ENCODE measurements around the gene PIK3CB.

DNA sequence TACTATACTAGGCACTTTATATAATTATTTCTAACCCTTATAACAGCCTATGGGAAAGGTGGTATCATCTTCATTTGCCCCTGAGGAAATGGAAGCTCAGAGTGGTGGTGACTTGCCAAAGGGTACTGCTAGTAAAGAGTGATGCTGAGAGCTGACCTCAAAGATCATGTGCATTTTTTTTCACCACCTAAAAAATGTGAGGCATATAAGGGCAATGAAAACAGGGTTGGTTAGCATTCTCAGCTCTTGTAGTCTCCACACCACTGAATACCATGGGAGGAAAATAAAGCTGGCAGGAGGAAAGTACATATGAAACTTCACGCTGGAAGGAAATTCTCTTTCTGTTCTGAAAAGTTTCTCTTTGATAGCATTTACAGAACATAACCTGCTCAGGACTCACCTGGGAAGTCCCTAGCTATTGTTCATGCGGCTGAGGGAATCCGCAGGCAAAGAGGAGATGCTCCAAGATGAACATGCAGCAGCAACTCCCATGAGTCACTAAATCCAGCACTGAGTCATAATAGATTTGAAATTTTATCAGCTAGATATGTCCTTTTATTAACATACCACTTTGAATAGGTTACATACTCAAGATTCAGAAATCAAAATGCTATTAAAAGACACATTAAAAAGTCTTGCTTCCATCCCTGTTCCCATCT is 208.9 kb downstream of the PIK3CB start:
- TF ChIP-seq, protein P1, sequence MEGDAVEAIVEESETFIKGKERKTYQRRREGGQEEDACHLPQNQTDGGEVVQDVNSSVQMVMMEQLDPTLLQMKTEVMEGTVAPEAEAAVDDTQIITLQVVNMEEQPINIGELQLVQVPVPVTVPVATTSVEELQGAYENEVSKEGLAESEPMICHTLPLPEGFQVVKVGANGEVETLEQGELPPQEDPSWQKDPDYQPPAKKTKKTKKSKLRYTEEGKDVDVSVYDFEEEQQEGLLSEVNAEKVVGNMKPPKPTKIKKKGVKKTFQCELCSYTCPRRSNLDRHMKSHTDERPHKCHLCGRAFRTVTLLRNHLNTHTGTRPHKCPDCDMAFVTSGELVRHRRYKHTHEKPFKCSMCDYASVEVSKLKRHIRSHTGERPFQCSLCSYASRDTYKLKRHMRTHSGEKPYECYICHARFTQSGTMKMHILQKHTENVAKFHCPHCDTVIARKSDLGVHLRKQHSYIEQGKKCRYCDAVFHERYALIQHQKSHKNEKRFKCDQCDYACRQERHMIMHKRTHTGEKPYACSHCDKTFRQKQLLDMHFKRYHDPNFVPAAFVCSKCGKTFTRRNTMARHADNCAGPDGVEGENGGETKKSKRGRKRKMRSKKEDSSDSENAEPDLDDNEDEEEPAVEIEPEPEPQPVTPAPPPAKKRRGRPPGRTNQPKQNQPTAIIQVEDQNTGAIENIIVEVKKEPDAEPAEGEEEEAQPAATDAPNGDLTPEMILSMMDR (IDR thresholded peaks at IDR 0.05) = no peak
- TF ChIP-seq ZFX (IDR thresholded peaks at IDR 0.05; ENCODE audit: borderline replicate concordance) = no peak

Data from 22Rv1 (cell line).